Esophagus muscularis mucosa (tissue), 3 donors: Measurements from ENCODE around the gene PRKACB.

Experiments used
- POLR2A ChIP-seq: fragments of 450-650 bp; IDR thresholded peaks from one replicate; pipeline ENCODE4 v1.6.1; 2017; ENCODE audit warnings: antibody characterized with exemption, moderate library complexity, mild to moderate bottlenecking, low read depth
- TF ChIP-seq, protein P1 (sequence below), 3 experiments: fragments of 200-600 bp in 2 of 3; fragments of 450-650 bp in 1 of 3; sonication (generic) in 2 of 3; IDR thresholded peaks; one replicate each; pipeline ENCODE4 v1.5.1; 2017 to 2019; ENCODE audit warnings: antibody characterized with exemption in 3 of 3, mild to moderate bottlenecking in 2 of 3, moderate library complexity in 1 of 3

DNA sequence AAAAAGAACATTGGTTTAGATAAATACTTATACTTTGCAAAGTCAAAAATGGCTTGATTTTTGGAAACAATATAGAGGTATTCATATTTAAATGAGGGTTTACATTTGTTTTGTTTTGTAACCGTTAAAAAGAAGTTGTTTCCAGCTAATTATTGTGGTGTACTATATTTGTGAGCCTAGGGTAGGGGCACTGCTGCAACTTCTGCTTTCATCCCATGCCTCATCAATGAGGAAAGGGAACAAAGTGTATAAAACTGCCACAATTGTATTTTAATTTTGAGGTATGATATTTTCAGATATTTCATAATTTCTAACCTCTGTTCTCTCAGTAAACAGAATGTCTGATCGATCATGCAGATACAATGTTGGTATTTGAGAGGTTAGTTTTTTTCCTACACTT lies 92.2 kb downstream of the PRKACB start:
- TF ChIP-seq, protein P1, sequence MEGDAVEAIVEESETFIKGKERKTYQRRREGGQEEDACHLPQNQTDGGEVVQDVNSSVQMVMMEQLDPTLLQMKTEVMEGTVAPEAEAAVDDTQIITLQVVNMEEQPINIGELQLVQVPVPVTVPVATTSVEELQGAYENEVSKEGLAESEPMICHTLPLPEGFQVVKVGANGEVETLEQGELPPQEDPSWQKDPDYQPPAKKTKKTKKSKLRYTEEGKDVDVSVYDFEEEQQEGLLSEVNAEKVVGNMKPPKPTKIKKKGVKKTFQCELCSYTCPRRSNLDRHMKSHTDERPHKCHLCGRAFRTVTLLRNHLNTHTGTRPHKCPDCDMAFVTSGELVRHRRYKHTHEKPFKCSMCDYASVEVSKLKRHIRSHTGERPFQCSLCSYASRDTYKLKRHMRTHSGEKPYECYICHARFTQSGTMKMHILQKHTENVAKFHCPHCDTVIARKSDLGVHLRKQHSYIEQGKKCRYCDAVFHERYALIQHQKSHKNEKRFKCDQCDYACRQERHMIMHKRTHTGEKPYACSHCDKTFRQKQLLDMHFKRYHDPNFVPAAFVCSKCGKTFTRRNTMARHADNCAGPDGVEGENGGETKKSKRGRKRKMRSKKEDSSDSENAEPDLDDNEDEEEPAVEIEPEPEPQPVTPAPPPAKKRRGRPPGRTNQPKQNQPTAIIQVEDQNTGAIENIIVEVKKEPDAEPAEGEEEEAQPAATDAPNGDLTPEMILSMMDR (IDR thresholded peaks at IDR 0.05): no peak
- no peak for TF ChIP-seq POLR2A
